Sigmoid colon (tissue), 7 donors: ENCODE data around the gene PLBD1. TPM values are rescaled to one million over a fixed set of nuclear protein-coding genes. Genes with fewer than 3 reads are reported as not detected.

Source experiments
- DNase-seq: peaks from one replicate; pipeline ENCODE4 v3.0.0-alpha.2; 2019
- H3K27ac ChIP-seq, 4 donors: fragments of 200-600 bp; sonication (generic); one replicate each; pipeline ENCODE4 v1.5.1; 2016 to 2019; ENCODE audit warnings: mild to moderate bottlenecking in 1 of 4
- H3K27me3 ChIP-seq, 3 donors: fragments of 200-600 bp; sonication (generic); one replicate each; pipeline ENCODE4 v1.5.1; 2019; ENCODE audit warnings: mild to moderate bottlenecking in 1 of 3
- H3K36me3 ChIP-seq, 4 donors: fragments of 200-600 bp; sonication (generic); one replicate each; pipeline ENCODE4 v1.5.1; 2016 to 2019
- H3K4me1 ChIP-seq, 4 donors: fragments of 200-600 bp; sonication (generic); one replicate each; pipeline ENCODE4 v1.5.1; 2017 to 2019
- H3K4me3 ChIP-seq, 4 donors: fragments of 200-600 bp; sonication (generic); one replicate each; pipeline ENCODE4 v1.5.1; 2017 to 2019; ENCODE audit warnings: mild to moderate bottlenecking in 2 of 4, moderate library complexity in 1 of 4
- H3K9me3 ChIP-seq, 4 donors: fragments of 200-600 bp in 3 of 4; sonication (generic) in 3 of 4; one replicate each; pipeline versions ENCODE4 v1.5.1 to v1.6.1; 2013 to 2019
- EP300 ChIP-seq, 4 donors: sonication (generic); formaldehyde crosslinking; IDR thresholded peaks; one replicate each; pipeline ENCODE4 v1.6.1; 2017; ENCODE audit warnings: antibody characterized with exemption in 4 of 4
- POLR2A ChIP-seq, 2 donors: fragments of 450-650 bp; IDR thresholded peaks; one replicate each; pipeline ENCODE4 v1.6.1; 2016; ENCODE audit warnings: antibody characterized with exemption in 2 of 2, mild to moderate bottlenecking in 2 of 2, moderate library complexity in 2 of 2
- POLR2AphosphoS5 ChIP-seq, 4 donors: sonication (generic); formaldehyde crosslinking; IDR thresholded peaks; one replicate each; pipeline ENCODE4 v1.6.1; 2017; ENCODE audit warnings: antibody characterized with exemption in 4 of 4
- WGBS, 2 donors: extraction: QIAGEN DNeasy Blood & Tissue Kit; methylation state at CpG; one replicate each; pipeline ENCODE4 v1.1.7; 2013; 5-methylcytosine and 5-hydroxymethylcytosine counted together
- intact Hi-C: fragments of 100-400 bp; cut with DNase I; formaldehyde crosslinking; loops from one replicate; pipeline ENCODE4 v1.15.1; 2023
- polyA plus RNA-seq, 3 donors: library from polyadenylated mRNA; stranded (reverse); fragments of 200-250 nt; gene quantifications; one replicate each; pipeline ENCODE4 v1.2.3, GENCODE V29; 2013
- total RNA-seq, 4 donors: library from RNA; depleted of rRNA; stranded (reverse); fragments of >200 nt; gene quantifications; one replicate each; pipeline ENCODE4 v1.1.0, GENCODE V29; 2016
- TF ChIP-seq, protein P1 (sequence below), 4 experiments: fragments of 450-650 bp in 3 of 4; fragments of 200-600 bp in 1 of 4; IDR thresholded peaks; one replicate each; pipeline ENCODE4 v1.5.1; 2016 to 2019; ENCODE audit warnings: antibody characterized with exemption in 4 of 4, mild to moderate bottlenecking in 3 of 4, moderate library complexity in 2 of 4
- donor health status: healthy with polysubstance abuse.
- donor health status: Bipolar disorder and iron deficiency.
- donor health status: healthy.

Gene PLBD1
- total and polyA plus RNA-seq, 7 donors: 8.7 to 24.4 (median 15.6) TPM

DNA sequence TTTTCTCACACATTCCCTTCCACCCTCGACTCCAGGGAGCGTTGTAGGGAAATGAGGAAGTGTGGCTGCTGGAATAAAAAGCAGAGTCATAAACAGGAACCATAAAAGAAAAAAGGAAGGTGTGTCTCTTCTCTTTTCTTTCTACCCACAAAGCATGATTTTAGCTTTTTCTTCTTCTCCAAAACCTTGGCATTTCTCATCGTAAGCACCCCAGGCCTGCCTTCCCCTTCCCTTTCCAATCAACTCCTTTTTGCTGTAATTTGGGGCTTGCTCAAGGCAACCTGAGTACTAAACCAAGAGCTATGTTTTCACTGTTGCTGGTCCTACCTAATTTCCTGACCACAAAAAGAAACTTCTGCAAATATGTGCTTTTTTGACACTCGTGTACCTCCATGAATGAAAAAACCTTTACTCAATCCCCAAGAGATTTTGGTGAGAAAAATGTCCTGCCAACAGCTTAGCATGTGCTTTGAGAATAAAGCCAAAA, 9.2 kb downstream of the PLBD1 start:
- Histone ChIP-seq H3K9me3 (no peaks in the 10 kb centered on the region), H3K36me3 (no peaks in the 10 kb centered on the region), H3K4me3 (no peak overlapping the region), H3K27ac (no peak overlapping the region), H3K27me3 (no peaks in the 10 kb centered on the region), H3K4me1 (peaks cover 0 to 15% (median 13%) of the 10 kb centered on the region in 4 donors)
- DNase-seq: no peak
- no peak for TF ChIP-seq POLR2AphosphoS5 (IDR thresholded peaks at IDR 0.05)
- no peak for TF ChIP-seq EP300 (IDR thresholded peaks at IDR 0.05)
- TF ChIP-seq, protein P1, sequence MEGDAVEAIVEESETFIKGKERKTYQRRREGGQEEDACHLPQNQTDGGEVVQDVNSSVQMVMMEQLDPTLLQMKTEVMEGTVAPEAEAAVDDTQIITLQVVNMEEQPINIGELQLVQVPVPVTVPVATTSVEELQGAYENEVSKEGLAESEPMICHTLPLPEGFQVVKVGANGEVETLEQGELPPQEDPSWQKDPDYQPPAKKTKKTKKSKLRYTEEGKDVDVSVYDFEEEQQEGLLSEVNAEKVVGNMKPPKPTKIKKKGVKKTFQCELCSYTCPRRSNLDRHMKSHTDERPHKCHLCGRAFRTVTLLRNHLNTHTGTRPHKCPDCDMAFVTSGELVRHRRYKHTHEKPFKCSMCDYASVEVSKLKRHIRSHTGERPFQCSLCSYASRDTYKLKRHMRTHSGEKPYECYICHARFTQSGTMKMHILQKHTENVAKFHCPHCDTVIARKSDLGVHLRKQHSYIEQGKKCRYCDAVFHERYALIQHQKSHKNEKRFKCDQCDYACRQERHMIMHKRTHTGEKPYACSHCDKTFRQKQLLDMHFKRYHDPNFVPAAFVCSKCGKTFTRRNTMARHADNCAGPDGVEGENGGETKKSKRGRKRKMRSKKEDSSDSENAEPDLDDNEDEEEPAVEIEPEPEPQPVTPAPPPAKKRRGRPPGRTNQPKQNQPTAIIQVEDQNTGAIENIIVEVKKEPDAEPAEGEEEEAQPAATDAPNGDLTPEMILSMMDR (IDR thresholded peaks at IDR 0.05): no peak
- TF ChIP-seq POLR2A (IDR thresholded peaks at IDR 0.05): no peak
- WGBS, 2 donors: 11 to 18% methylated on average over 4 of the region's 4 CpGs
- intact Hi-C loops: no loop called here

DNA sequence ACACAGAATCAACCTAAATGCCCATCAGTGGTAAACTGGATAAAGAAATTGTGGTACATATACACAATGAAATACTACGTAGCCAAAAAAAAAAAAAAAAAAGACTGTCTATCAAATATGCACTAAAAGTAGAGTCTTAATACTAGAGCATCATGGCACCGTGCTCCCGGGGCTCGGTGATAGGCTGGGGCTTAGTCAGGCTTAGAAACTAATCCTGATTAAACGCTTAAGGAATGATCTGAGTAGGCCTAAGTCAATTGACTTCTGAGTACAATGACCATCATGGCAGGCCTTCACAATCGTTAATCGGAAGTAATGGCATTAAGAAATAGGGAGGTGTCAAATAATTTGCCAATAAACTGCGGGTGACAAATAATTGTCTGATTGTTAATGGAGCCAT, 9.7 kb downstream of the PLBD1 start:
- Histone ChIP-seq H3K4me3 (no peak overlapping the region), H3K27ac (no peak overlapping the region), H3K27me3 (no peaks in the 10 kb centered on the region), H3K36me3 (no peaks in the 10 kb centered on the region), H3K4me1 (peaks cover 0 to 15% (median 13%) of the 10 kb centered on the region in 4 donors), H3K9me3 (no peaks in the 10 kb centered on the region)
- intact Hi-C loops: no loop called here
- DNase-seq: no peak
- no peak for TF ChIP-seq EP300 (IDR thresholded peaks at IDR 0.05)
- TF ChIP-seq, protein P1 (IDR thresholded peaks at IDR 0.05): no peak
- no peak for TF ChIP-seq POLR2A (IDR thresholded peaks at IDR 0.05)
- TF ChIP-seq POLR2AphosphoS5 (IDR thresholded peaks at IDR 0.05): no peak
- WGBS, 2 donors: 57 to 78% methylated on average over 8 of the region's 8 CpGs

DNA sequence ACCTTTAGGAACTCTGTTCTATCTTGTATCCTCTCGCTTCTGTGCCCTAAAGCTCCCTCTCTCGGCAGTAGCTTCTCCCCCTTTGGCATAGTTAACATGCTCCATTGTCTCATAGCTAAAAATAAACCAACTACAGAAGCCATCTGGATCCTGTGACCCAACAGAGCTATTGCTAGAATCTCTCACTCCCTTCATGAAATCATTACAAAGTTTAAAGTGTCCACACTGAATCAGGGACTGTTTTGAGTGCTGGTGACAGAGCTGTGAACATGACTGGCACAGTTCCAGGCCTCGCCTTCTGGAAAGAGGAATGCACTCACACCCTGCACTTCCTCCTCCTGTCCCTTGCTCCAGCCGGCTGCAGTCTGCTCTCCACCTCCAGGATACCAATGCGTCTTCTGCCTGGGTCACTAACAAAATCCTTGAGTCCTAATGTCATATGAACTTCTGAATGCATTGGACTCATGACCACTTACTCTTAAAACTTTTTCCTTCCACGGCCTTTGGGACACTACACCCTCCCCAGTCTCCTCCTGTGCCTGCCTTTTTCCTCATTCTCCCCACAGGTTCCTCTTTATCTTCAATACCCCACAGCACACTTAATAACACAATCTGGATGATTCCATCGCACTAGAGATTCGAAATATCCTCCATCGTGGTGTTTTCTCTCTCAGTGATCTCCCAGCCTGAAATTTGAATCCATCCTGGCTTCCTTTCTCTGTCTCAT, 13.2 kb downstream of the PLBD1 start:
- no peaks in the 10 kb centered on the region for H3K36me3 ChIP-seq
- H3K27me3 ChIP-seq: no peaks in the 10 kb centered on the region
- intact Hi-C loops: no loop called here
- 3 to 28% methylated on average over 9 of the region's 9 CpGs for WGBS, 2 donors
- peak; percentile 87 for DNase-seq
- peak overlapping the region in 1 of 4 donors; percentile 6 for H3K4me3 ChIP-seq
- H3K27ac ChIP-seq: peak overlapping the region; percentile 40 to 57 (median 44)
- TF ChIP-seq POLR2AphosphoS5 (IDR thresholded peaks at IDR 0.05) (peak in 3 of 4 donors; percentile 6 to 29 (median 9)), POLR2A (IDR thresholded peaks at IDR 0.05) (no peak)
- peaks cover 0 to 15% (median 13%) of the 10 kb centered on the region in 4 donors for H3K4me1 ChIP-seq
- H3K9me3 ChIP-seq: no peaks in the 10 kb centered on the region

DNA sequence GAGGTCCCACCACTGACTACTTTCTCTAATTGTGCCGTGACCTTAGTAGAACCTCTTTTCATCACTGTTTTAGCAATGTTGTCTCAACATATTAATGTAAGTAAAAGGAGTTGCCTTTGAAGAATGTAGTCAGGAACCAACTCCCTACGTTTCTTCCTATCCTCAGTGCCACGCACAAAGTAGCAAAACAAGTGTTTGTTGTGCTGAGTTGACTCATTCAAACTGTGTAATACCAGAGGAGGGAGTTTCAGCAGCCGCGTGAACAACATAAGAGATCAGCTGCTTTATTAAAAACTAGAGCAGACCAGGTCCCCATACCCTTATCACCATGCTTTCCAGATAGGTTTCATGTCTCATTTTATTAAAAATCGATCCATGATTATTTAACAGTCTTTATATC, 19.1 kb downstream of the PLBD1 start:
- intact Hi-C loops: no loop called here

DNA sequence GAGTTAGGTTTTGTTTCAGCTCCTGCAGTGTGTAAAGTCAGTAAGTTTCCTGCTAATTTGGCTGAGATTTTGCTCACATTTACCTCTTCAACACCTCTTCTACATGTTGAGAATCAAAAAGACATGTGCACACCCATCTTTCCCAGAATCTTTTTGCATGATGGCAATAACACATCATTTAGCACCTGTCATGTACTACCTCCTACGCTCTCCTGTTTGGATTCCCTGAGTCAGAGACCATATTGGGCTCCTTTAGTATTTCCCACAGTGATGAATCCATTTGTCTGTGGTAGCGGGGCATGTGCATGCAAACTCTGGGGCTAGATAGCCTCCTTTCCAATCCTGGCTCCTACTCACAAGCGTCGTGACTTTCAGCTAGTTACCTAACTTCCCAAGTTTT, 20.1 kb downstream of the PLBD1 start:
- no peak for DNase-seq
- intact Hi-C loops: no loop called here
- H3K27me3 ChIP-seq: no peaks in the 10 kb centered on the region
- no peak overlapping the region for H3K27ac ChIP-seq
- TF ChIP-seq, protein P1 (IDR thresholded peaks at IDR 0.05): no peak
- TF ChIP-seq POLR2AphosphoS5 (IDR thresholded peaks at IDR 0.05): no peak
- TF ChIP-seq EP300 (IDR thresholded peaks at IDR 0.05): no peak
- no peak for TF ChIP-seq POLR2A (IDR thresholded peaks at IDR 0.05)
- H3K4me3 ChIP-seq: no peak overlapping the region
- no peaks in the 10 kb centered on the region for H3K4me1 ChIP-seq
- 91 to 96% methylated on average over 4 of the region's 4 CpGs for WGBS, 2 donors
- H3K36me3 ChIP-seq: no peaks in the 10 kb centered on the region
- H3K9me3 ChIP-seq: no peaks in the 10 kb centered on the region

More for the DNA sequence above, 19.1 kb downstream of the PLBD1 start:
- Histone ChIP-seq H3K4me1 (peaks cover 0 to 2% (median 0%) of the 10 kb centered on the region in 4 donors), H3K27ac (no peak overlapping the region), H3K36me3 (no peaks in the 10 kb centered on the region), H3K9me3 (no peaks in the 10 kb centered on the region), H3K4me3 (no peak overlapping the region), H3K27me3 (no peaks in the 10 kb centered on the region)
- TF ChIP-seq EP300 (IDR thresholded peaks at IDR 0.05): no peak
- no peak for TF ChIP-seq POLR2A (IDR thresholded peaks at IDR 0.05)
- TF ChIP-seq POLR2AphosphoS5 (IDR thresholded peaks at IDR 0.05): no peak
- TF ChIP-seq, protein P1 (IDR thresholded peaks at IDR 0.05): no peak
- 95% methylated on average over 6 of the region's 6 CpGs for WGBS, 2 donors
- no peak for DNase-seq
